DND-41 (cell line): ENCODE results near the gene HIGD2A.

Experiments used
- ATAC-seq: fragments of 200-7000 bp; cut with Tn5 transposase; 3 replicates; pipeline ENCODE4 v1.9.1; 2021; ENCODE audit warnings: low read depth; ENCODE audit not compliant: insufficient read depth
- DNase-seq: peaks from one replicate; pipeline ENCODE4 v3.0.0-alpha.2; 2020
- H2AFZ ChIP-seq: 2 replicates; pipeline ENCODE4 v1.6.0; 2012; ENCODE audit warnings: low read depth, low read length
- H3K27ac ChIP-seq: 2 replicates; pipeline ENCODE4 v1.5.1; 2012; ENCODE audit warnings: low read length, inconsistent platforms
- H3K27me3 ChIP-seq: fragments of 200-600 bp; sonication (generic); 2 replicates; pipeline ENCODE4 v1.6.0; 2012; ENCODE audit warnings: low read length, mild to moderate bottlenecking, inconsistent platforms; ENCODE audit not compliant: insufficient read depth, poor library complexity
- H3K36me3 ChIP-seq: 2 replicates; pipeline ENCODE4 v1.5.1; 2012; ENCODE audit warnings: low read length, inconsistent platforms; ENCODE audit not compliant: insufficient read depth
- H3K4me1 ChIP-seq: 2 replicates; pipeline ENCODE4 v1.5.1; 2012; ENCODE audit warnings: mild to moderate bottlenecking, low read length; ENCODE audit not compliant: insufficient read depth
- H3K4me2 ChIP-seq: 2 replicates; pipeline ENCODE4 v1.6.0; 2012; ENCODE audit warnings: mild to moderate bottlenecking, moderate library complexity, low read length, inconsistent platforms; ENCODE audit not compliant: insufficient read depth
- H3K4me3 ChIP-seq, 2 experiments: fragments of 200-600 bp in 1 of 2; shearing (Covaris generic) in 1 of 2; 2 replicates each; pipeline ENCODE4 v1.5.1; 2012 to 2016; ENCODE audit warnings: inconsistent platforms in 2 of 2, low read length in 2 of 2, mild to moderate bottlenecking in 2 of 2, low read depth in 1 of 2, moderate library complexity in 1 of 2
- H3K79me2 ChIP-seq: 2 replicates; pipeline ENCODE4 v1.6.0; 2012; ENCODE audit warnings: low read length, inconsistent platforms; ENCODE audit not compliant: insufficient read depth
- H3K9ac ChIP-seq: 2 replicates; pipeline ENCODE4 v1.6.0; 2012; ENCODE audit warnings: low read depth, mild to moderate bottlenecking, inconsistent platforms, low read length, moderate library complexity
- H3K9me3 ChIP-seq: 2 replicates; pipeline ENCODE4 v1.5.1; 2012; ENCODE audit warnings: low read length, moderate library complexity, mild to moderate bottlenecking, inconsistent platforms; ENCODE audit not compliant: insufficient read depth, severe bottlenecking
- H4K20me1 ChIP-seq: 2 replicates; pipeline ENCODE4 v1.6.0; 2012; ENCODE audit warnings: low read length; ENCODE audit not compliant: insufficient read depth
- EZH2 ChIP-seq: IDR thresholded peaks from 3 replicates; pipeline ENCODE4 v1.6.1; 2012; ENCODE audit warnings: borderline replicate concordance, low read depth, mild to moderate bottlenecking, moderate library complexity, low read length, inconsistent platforms; ENCODE audit not compliant: severe bottlenecking
- TF ChIP-seq, protein P1 (sequence below): IDR thresholded peaks from 2 replicates; pipeline ENCODE4 v1.5.1; 2012; ENCODE audit warnings: borderline replicate concordance, low read length, moderate library complexity, mild to moderate bottlenecking; ENCODE audit not compliant: poor library complexity, severe bottlenecking; ENCODE audit errors: extremely low read depth

Gene HIGD2A

GRCh38 chr5:176415952-176416924 lies 27.7 kb downstream of the HIGD2A start, which contains the start of gene CLTB:
CLTB (minus strand) TSS chr5:176416539; CDS start chr5:176416363, 176 bp downstream.
- no peak for TF ChIP-seq EZH2
- TF ChIP-seq, protein P1, sequence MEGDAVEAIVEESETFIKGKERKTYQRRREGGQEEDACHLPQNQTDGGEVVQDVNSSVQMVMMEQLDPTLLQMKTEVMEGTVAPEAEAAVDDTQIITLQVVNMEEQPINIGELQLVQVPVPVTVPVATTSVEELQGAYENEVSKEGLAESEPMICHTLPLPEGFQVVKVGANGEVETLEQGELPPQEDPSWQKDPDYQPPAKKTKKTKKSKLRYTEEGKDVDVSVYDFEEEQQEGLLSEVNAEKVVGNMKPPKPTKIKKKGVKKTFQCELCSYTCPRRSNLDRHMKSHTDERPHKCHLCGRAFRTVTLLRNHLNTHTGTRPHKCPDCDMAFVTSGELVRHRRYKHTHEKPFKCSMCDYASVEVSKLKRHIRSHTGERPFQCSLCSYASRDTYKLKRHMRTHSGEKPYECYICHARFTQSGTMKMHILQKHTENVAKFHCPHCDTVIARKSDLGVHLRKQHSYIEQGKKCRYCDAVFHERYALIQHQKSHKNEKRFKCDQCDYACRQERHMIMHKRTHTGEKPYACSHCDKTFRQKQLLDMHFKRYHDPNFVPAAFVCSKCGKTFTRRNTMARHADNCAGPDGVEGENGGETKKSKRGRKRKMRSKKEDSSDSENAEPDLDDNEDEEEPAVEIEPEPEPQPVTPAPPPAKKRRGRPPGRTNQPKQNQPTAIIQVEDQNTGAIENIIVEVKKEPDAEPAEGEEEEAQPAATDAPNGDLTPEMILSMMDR: peak; percentile 92
- Histone ChIP-seq H3K9me3 (no peaks in the 10 kb centered on the region), H3K36me3 (peaks cover 6% of the 10 kb centered on the region; the same call in 1 of the 2 replicates), H4K20me1 (peaks cover 14% of the 10 kb centered on the region; the same call in 1 of the 2 replicates), H3K9ac (peak within 1 kb of the TSS; percentile 97), H3K27me3 (no peaks in the 10 kb centered on the region), H3K4me2 (peak within 1 kb of the TSS; percentile 96), H3K79me2 (peaks cover 41% of the 10 kb centered on the region), H2AFZ (peak within 1 kb of the TSS; percentile 91), H3K4me1 (peaks cover 38% of the 10 kb centered on the region), H3K27ac (peak within 1 kb of the TSS; percentile 82), H3K4me3 (peak within 1 kb of the TSS; percentile 83 to 99)
- peak; percentile 89 for DNase-seq
- peak; percentile 96 for ATAC-seq

DNA sequence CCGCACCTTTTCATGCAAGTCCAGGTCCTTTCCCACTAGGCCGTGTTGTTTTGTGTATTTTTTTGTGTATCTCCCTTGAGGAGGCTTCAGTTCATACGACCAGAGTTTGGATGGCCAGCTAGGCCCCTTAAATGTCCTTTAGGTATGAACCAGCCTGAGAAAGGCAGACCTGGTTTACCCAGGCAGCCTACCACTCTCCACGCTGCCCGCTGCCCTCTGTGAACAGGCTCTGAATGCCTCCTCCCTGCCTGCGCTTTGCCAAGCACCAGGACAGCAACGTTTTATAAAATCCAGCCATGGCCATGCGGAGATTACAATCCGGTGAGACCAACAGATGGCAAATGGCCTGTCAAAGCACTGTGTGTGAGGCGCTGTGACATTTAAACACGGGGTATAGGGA lies 28.4 kb downstream of the HIGD2A start:
- peak overlapping the region; percentile 13 to 83; a peak in 3 of 4 replicates for H3K4me3 ChIP-seq
- ATAC-seq: no peak
- peak overlapping the region; percentile 58 for H3K27ac ChIP-seq
- peak overlapping the region; percentile 96 for H3K4me2 ChIP-seq
- peaks cover 40% of the 10 kb centered on the region for H3K79me2 ChIP-seq
- peaks cover 13% of the 10 kb centered on the region; the same call in 1 of the 2 replicates for H4K20me1 ChIP-seq
- TF ChIP-seq EZH2: no peak
- TF ChIP-seq, protein P1: no peak
- no peaks in the 10 kb centered on the region for H3K27me3 ChIP-seq
- DNase-seq: no peak
- peak overlapping the region; percentile 91 for H2AFZ ChIP-seq
- H3K4me1 ChIP-seq: peaks cover 38% of the 10 kb centered on the region
- peaks cover 5% of the 10 kb centered on the region; the same call in 1 of the 2 replicates for H3K36me3 ChIP-seq
- H3K9me3 ChIP-seq: no peaks in the 10 kb centered on the region
- H3K9ac ChIP-seq: peak overlapping the region; percentile 97

DNA sequence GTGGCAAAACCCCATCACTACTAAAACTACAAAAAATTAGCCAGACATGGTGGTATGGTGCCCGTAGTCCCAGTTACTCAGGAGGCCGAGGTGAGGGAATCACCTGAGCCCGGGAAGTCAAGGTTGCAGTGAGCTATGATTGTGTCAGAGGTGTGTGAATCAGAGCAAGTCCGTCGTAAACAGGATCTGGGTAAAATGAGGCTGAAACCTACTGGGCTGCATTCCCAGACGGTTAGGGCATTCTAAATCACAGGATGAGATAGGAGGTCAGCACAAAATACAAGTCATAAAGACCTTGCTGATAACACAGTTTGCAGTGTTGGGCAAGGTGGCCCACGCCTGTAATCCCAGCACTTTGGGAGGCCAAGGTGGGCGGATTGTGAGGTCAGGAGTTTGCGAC lies 29.7 kb downstream of the HIGD2A start:
- ATAC-seq (no peak), DNase-seq (no peak)
- TF ChIP-seq, protein P1: no peak
- no peak for TF ChIP-seq EZH2
- no peak overlapping the region for H3K4me3 ChIP-seq
- H3K27ac ChIP-seq: no peak overlapping the region
- H4K20me1 ChIP-seq: peaks cover 8% of the 10 kb centered on the region; the same call in 1 of the 2 replicates
- no peaks in the 10 kb centered on the region for H3K27me3 ChIP-seq
- peaks cover 36% of the 10 kb centered on the region for H3K4me1 ChIP-seq
- H3K9me3 ChIP-seq: no peaks in the 10 kb centered on the region
- no peaks in the 10 kb centered on the region for H3K36me3 ChIP-seq
- H3K79me2 ChIP-seq: peaks cover 29% of the 10 kb centered on the region
- H2AFZ ChIP-seq: no peak overlapping the region
- H3K4me2 ChIP-seq: no peak overlapping the region
- no peak overlapping the region for H3K9ac ChIP-seq
